Measurements from ENCODE around the gene WNT8B. TPM values are rescaled to one million over a fixed set of nuclear protein-coding genes. Genes with fewer than 3 reads are reported as not detected.

The WNT8B gene
- total and polyA plus RNA-seq, 2 experiments from 2014 or later = not detected

DNA sequence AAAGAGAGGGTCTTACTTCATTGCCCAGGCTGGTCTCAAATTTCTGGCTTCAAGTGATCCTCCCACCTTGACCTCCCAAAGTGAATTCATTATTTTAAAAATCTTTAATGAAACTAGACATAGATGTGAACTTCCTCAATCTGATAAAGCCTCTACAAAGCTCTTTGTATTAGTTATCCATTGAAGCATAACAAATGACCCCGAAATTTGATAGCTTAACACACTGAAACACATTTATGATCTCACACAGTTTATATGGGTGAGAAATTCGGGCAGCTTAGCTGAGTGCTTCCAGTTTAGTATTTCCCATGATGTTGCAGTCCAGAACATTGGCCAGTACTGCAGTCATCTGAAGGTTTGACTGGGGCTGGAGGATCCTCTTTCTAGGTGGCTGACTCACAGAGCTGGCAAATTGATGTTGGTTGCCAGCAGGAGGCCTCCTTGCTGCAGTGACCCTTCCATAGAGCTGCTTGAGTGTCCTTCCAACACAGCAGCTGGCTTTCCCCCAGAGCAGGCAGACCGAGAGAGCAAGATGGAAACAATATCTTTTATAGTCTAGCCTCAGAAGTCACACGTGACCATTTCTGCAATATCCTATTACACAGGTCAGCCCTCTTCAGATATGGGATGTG lies 16.6 kb upstream of the WNT8B start:
- no peak overlapping the region for H3K27ac ChIP-seq
- no peak for DNase-seq
- H3K4me1 ChIP-seq (ENCODE audit: insufficient read depth) = no peaks in the 10 kb centered on the region
- in situ Hi-C loops (cut with MboI) = no loop called here
- WGBS, 2 experiments (ENCODE audit: low coverage in 1 of 2, low lambda C conversion rate in 2 of 2, missing lambda C conversion rate in 2 of 2) = 20 to 29% methylated on average over 4 of the region's 4 CpGs
- H3K4me2 ChIP-seq (ENCODE audit: unreplicated experiment) = no peak overlapping the region
- no peaks in the 10 kb centered on the region for H3K9me2 ChIP-seq (ENCODE audit: insufficient read depth)
- H3K4me3 ChIP-seq = no peak overlapping the region
- no peaks in the 10 kb centered on the region for H3F3A ChIP-seq (ENCODE audit: insufficient read depth)
- no peaks in the 10 kb centered on the region; the same call in 1 of the 2 replicates for H4K20me1 ChIP-seq (ENCODE audit: insufficient read depth)
- H3K9ac ChIP-seq = no peak overlapping the region
- TF ChIP-seq EZH2 (IDR thresholded peaks at IDR 0.05; ENCODE audit: insufficient read depth, poor library complexity, severe bottlenecking) (no peak), EZH2phosphoT487 (IDR thresholded peaks at IDR 0.05; ENCODE audit: insufficient read depth, low read depth) (no peak)
- H3K27me3 ChIP-seq (replicated peaks; ENCODE audit: insufficient read depth) = peaks cover 14% of the 10 kb centered on the region
- H2AFZ ChIP-seq = no peak overlapping the region
- H3K36me3 ChIP-seq (ENCODE audit: low read depth) = no peaks in the 10 kb centered on the region
- H3K79me2 ChIP-seq (ENCODE audit: insufficient read depth) = no peaks in the 10 kb centered on the region
- H3K9me3 ChIP-seq (ENCODE audit: low read depth) = no peaks in the 10 kb centered on the region

DNA sequence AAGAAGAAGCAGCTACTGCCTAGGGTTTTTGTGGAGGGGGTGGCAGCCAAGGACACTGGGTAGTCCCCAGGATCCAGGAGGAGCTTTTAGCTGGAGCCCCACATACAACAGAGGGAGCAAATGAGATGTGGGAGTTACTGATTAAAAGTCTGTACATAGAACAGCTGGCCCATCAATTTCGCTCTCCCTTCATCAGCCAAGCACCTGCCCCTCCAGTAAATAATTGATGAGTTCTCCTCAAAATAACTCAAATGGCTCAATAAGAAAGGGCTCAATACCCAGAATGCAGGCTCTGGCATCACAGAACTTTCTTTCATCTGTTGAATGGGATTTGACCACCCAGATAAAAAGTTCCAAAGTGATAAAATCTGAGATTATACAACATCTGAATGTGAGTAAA lies 15.1 kb upstream of the WNT8B start:
- H3K4me2 ChIP-seq (ENCODE audit: unreplicated experiment) = no peak overlapping the region
- in situ Hi-C loops (cut with MboI) = no loop called here
- no peaks in the 10 kb centered on the region for H3K4me1 ChIP-seq (ENCODE audit: insufficient read depth)
- DNase-seq = no peak
- no peaks in the 10 kb centered on the region for H3F3A ChIP-seq (ENCODE audit: insufficient read depth)
- H3K9me2 ChIP-seq (ENCODE audit: insufficient read depth) = no peaks in the 10 kb centered on the region
- no peaks in the 10 kb centered on the region for H3K36me3 ChIP-seq (ENCODE audit: low read depth)
- no peak overlapping the region for H3K4me3 ChIP-seq
- 83 to 100% methylated on average over 1 of the region's 1 CpG for WGBS, 2 experiments (ENCODE audit: low coverage in 1 of 2, low lambda C conversion rate in 2 of 2, missing lambda C conversion rate in 2 of 2)
- H3K9ac ChIP-seq = no peak overlapping the region
- no peaks in the 10 kb centered on the region; the same call in 1 of the 2 replicates for H4K20me1 ChIP-seq (ENCODE audit: insufficient read depth)
- H3K27ac ChIP-seq = no peak overlapping the region
- H2AFZ ChIP-seq = no peak overlapping the region
- no peaks in the 10 kb centered on the region for H3K79me2 ChIP-seq (ENCODE audit: insufficient read depth)
- no peaks in the 10 kb centered on the region for H3K9me3 ChIP-seq (ENCODE audit: low read depth)
- peaks cover 17% of the 10 kb centered on the region for H3K27me3 ChIP-seq (replicated peaks; ENCODE audit: insufficient read depth)
- no peak for TF ChIP-seq EZH2 (IDR thresholded peaks at IDR 0.05; ENCODE audit: insufficient read depth, poor library complexity, severe bottlenecking)
- TF ChIP-seq EZH2phosphoT487 (IDR thresholded peaks at IDR 0.05; ENCODE audit: insufficient read depth, low read depth) = no peak

DNA sequence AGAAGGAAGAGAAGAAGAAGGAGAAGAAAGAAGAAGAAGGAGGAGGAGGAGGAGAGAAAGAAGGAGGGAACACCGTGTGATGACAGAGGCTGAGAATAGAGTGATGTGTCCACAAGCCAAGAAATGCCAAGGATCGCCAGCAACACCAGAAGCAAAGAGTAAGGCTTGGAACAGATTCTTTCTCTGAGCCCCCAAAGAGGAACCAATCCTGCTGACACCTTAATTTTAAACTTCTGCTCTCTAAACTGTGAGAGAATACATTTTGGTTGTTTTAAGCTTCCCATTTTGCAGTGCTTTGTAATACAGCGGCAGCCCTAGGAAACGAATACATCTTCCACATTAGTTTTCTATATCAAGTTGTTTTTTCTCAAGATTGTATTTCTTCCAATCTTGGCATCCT lies 13.9 kb upstream of the WNT8B start:
- Histone ChIP-seq H3K27ac (no peak overlapping the region), H3K4me3 (no peak overlapping the region), H3K9me2 (ENCODE audit: insufficient read depth) (no peaks in the 10 kb centered on the region), H3K4me2 (ENCODE audit: unreplicated experiment) (no peak overlapping the region), H4K20me1 (ENCODE audit: insufficient read depth) (no peaks in the 10 kb centered on the region), H3K36me3 (ENCODE audit: low read depth) (no peaks in the 10 kb centered on the region), H2AFZ (no peak overlapping the region), H3F3A (ENCODE audit: insufficient read depth) (no peaks in the 10 kb centered on the region), H3K27me3 (replicated peaks; ENCODE audit: insufficient read depth) (peaks cover 18% of the 10 kb centered on the region), H3K4me1 (ENCODE audit: insufficient read depth) (no peaks in the 10 kb centered on the region), H3K9ac (no peak overlapping the region), H3K79me2 (ENCODE audit: insufficient read depth) (no peaks in the 10 kb centered on the region), H3K9me3 (ENCODE audit: low read depth) (no peaks in the 10 kb centered on the region)
- in situ Hi-C loops (cut with MboI) = no loop called here
- DNase-seq = no peak
- 66 to 71% methylated on average over 4 of the region's 4 CpGs for WGBS, 2 experiments (ENCODE audit: low coverage in 1 of 2, low lambda C conversion rate in 2 of 2, missing lambda C conversion rate in 2 of 2)
- no peak for TF ChIP-seq EZH2phosphoT487 (IDR thresholded peaks at IDR 0.05; ENCODE audit: insufficient read depth, low read depth)
- no peak for TF ChIP-seq EZH2 (IDR thresholded peaks at IDR 0.05; ENCODE audit: insufficient read depth, poor library complexity, severe bottlenecking)

DNA sequence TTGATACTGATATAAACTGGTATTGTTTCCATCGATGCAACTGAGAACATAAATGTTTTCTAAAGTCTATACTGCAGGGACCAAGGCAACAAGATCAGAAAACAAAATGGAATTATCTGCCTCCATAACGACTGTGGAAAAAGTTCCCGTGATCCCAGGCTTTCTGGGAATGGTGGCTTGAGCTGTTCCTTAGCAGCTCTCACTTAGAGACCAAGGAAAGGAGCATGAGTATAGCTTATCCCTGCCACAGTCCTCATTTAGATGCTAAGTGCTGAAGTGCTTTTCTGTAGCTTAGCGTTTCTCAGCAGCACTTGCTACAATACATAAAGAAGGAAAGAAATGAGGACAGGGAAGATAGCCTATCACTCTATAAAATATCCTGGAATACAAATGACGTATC lies 5.5 kb downstream of the WNT8B start:
- Histone ChIP-seq H3K9me2 (ENCODE audit: insufficient read depth) (no peaks in the 10 kb centered on the region), H3K27ac (no peak overlapping the region), H3K9ac (no peak overlapping the region), H3F3A (ENCODE audit: insufficient read depth) (0 out of 2 replicates have a peak, but pooled peaks cover 5% of the 10 kb centered on the region), H3K9me3 (ENCODE audit: low read depth) (no peaks in the 10 kb centered on the region), H3K79me2 (ENCODE audit: insufficient read depth) (no peaks in the 10 kb centered on the region), H3K4me1 (ENCODE audit: insufficient read depth) (peaks cover 15% of the 10 kb centered on the region; the same call in 1 of the 2 replicates), H2AFZ (no peak overlapping the region), H3K4me2 (ENCODE audit: unreplicated experiment) (no peak overlapping the region), H4K20me1 (ENCODE audit: insufficient read depth) (no peaks in the 10 kb centered on the region), H3K27me3 (replicated peaks; ENCODE audit: insufficient read depth) (peaks cover 36% of the 10 kb centered on the region), H3K36me3 (ENCODE audit: low read depth) (no peaks in the 10 kb centered on the region), H3K4me3 (no peak overlapping the region)
- DNase-seq = no peak
- 43 to 49% methylated on average over 5 of the region's 5 CpGs for WGBS, 2 experiments (ENCODE audit: low coverage in 1 of 2, low lambda C conversion rate in 2 of 2, missing lambda C conversion rate in 2 of 2)
- no peak for TF ChIP-seq EZH2 (IDR thresholded peaks at IDR 0.05; ENCODE audit: insufficient read depth, poor library complexity, severe bottlenecking)
- TF ChIP-seq EZH2phosphoT487 (IDR thresholded peaks at IDR 0.05; ENCODE audit: insufficient read depth, low read depth) = no peak
- in situ Hi-C loops (cut with MboI) = no loop called here
